ENCODE results near the gene NMRK2. TPM values are rescaled to one million over a fixed set of nuclear protein-coding genes. Genes with fewer than 3 reads are reported as not detected.

Gene NMRK2
- total and polyA plus RNA-seq, 2 of the 13 experiments (the other 11 are each of a cell fraction or from before 2014, with no cell fraction given) = not detected

GRCh38 chr19:3970808-3971598, 38.1 kb downstream of the NMRK2 start, which contains the start of gene DAPK3 (continued):
- TF ChIP-seq ZNF646 (CRISPR knock-in tag; IDR thresholded peaks at IDR 0.05) (no peak), ARNT2 (CRISPR knock-in tag; IDR thresholded peaks at IDR 0.05; ENCODE audit: low read depth) (no peak; the same call in 1 of the 2 replicates), ZNF652 (CRISPR knock-in tag; IDR thresholded peaks at IDR 0.05; ENCODE audit: borderline replicate concordance, low read depth) (no peak), ZNF678 (CRISPR knock-in tag; IDR thresholded peaks at IDR 0.05) (no peak), WIZ (CRISPR knock-in tag; IDR thresholded peaks at IDR 0.05) (no peak), FOXK1 (CRISPR knock-in tag; IDR thresholded peaks at IDR 0.05; ENCODE audit: borderline replicate concordance, low read depth) (no peak; the same call in 1 of the 2 replicates), ZNF639 (CRISPR knock-in tag; conservative IDR thresholded peaks at IDR 0.05) (no peak), KDM6A (CRISPR knock-in tag; IDR thresholded peaks at IDR 0.05; ENCODE audit: low read depth) (no peak), ZNF576 (CRISPR knock-in tag; IDR thresholded peaks at IDR 0.05) (no peak), SNAPC4 (CRISPR knock-in tag; IDR thresholded peaks at IDR 0.05) (no peak), CREB3 (CRISPR knock-in tag; IDR thresholded peaks at IDR 0.05) (no peak), FOSL1 (CRISPR knock-in tag; IDR thresholded peaks at IDR 0.05; ENCODE audit: borderline replicate concordance) (no peak), SALL1 (CRISPR knock-in tag; IDR thresholded peaks at IDR 0.05) (peak; percentile 76), KAT2B (IDR thresholded peaks at IDR 0.05; ENCODE audit: borderline replicate concordance, low read depth, low read length) (no peak), MBD4 (IDR thresholded peaks at IDR 0.05; ENCODE audit: borderline replicate concordance, low read length) (no peak)
